ENCODE measurements around the gene PTPN4.

PTPN4 gene

GRCh38 chr2:119818792-119819191, 59.1 kb downstream of the PTPN4 start:
- TF ChIP-seq CTCF (IDR thresholded peaks at IDR 0.05; ENCODE audit: control insufficient read depth, extremely low read depth, insufficient read depth), result no peak
- H3K4me3 ChIP-seq (ENCODE audit: low read depth, low read length), result no peak overlapping the region
- no peak for DNase-seq (ENCODE audit: low read depth)

DNA sequence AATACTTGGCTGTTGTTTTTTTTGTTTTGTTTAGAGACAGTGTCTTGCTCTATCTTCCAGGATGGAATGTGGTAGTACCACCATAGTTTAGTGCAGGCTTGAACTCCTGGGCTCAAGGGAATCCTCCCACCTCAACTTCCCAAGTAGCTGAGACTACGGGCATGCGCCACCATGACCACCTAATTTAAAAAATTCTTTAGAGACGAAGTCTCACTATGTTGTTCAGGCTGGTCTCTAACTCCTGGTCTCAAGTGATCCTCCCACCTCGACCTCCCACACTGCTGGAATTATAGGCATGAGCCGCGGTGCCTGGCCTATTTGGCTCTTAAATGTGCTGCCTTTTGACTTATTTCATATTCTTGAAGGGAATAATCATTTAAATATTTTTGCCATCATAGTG, 60.1 kb downstream of the PTPN4 start:
- no peak for DNase-seq (ENCODE audit: low read depth)
- no peak overlapping the region for H3K4me3 ChIP-seq (ENCODE audit: low read depth, low read length)
- TF ChIP-seq CTCF (IDR thresholded peaks at IDR 0.05; ENCODE audit: control insufficient read depth, extremely low read depth, insufficient read depth), result no peak

DNA sequence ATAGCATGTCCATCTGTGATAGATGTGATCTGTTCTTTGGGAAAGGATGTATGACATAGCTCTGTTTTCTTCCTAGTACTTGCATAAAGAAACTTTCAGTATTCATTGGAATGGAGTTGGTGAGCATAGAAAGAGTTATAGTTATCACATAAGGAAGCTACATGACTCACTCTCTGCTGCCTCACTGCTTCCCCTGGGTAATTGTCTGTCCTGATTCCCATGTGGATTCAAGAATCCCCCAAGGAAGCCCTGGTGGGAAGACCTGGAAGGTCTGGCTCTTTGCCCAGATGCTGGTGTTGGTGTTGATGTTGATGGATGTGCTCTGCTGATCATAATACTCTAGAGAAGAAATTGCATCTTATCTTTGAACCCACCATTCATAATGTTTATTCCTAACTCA, 60.6 kb downstream of the PTPN4 start:
- no peak overlapping the region for H3K4me3 ChIP-seq (ENCODE audit: low read depth, low read length)

GRCh38 chr2:119821266-119821665, 61.5 kb downstream of the PTPN4 start:
- no peak for TF ChIP-seq CTCF (IDR thresholded peaks at IDR 0.05; ENCODE audit: control insufficient read depth, extremely low read depth, insufficient read depth)
- DNase-seq (ENCODE audit: low read depth), result no peak
- no peak overlapping the region for H3K4me3 ChIP-seq (ENCODE audit: low read depth, low read length)

More for the DNA sequence above, 60.6 kb downstream of the PTPN4 start:
- DNase-seq (ENCODE audit: low read depth), result no peak
- TF ChIP-seq CTCF (IDR thresholded peaks at IDR 0.05; ENCODE audit: control insufficient read depth, extremely low read depth, insufficient read depth), result no peak

DNA sequence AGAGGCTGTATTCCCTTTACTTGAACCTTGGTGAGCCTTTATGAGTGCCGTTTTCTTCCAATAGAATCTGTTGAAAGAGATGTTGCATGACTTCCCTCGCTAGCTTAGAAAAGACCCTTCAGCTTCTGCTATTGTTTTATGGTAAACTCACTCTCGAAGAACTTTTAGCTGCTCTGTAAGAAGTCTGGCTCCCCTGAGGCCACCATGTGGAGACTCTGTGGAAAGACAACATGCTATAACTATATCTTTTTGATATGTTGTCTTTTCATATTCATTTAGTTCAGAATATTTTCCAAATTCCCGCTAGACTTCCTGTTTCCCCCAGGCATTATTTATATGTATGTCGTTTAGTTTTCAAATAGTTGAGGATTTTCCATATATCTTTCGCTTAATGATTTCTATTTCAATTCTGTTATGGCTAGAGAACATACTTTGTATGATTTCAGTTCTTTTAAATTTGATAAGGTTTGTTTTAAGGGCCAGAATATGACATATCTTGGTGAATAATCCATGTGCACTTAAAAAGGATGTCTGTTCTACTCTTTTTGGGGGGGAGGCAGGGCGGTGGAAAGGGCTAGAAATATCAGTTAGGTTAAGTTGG, 64.1 kb downstream of the PTPN4 start:
- no peak for DNase-seq (ENCODE audit: low read depth)
- H3K4me3 ChIP-seq (ENCODE audit: low read depth, low read length), result no peak overlapping the region
- peak; percentile 54 for TF ChIP-seq CTCF (IDR thresholded peaks at IDR 0.05; ENCODE audit: control insufficient read depth, extremely low read depth, insufficient read depth)

- peak; percentile 30 for TF ChIP-seq CTCF (IDR thresholded peaks at IDR 0.05; ENCODE audit: control insufficient read depth, extremely low read depth, insufficient read depth)
- DNase-seq (ENCODE audit: low read depth), result no peak
- no peak overlapping the region for H3K4me3 ChIP-seq (ENCODE audit: low read depth, low read length)
These were observed 66.7 kb downstream of the PTPN4 start for GRCh38 chr2:119826370-119826961.

Data from LNCaP clone FGC (cell line).